Measurements from ENCODE around the gene DNAJA4.

The DNAJA4 gene

GRCh38 chr15:78264304-78265136 is at the start of gene DNAJA4:
TSS of gene DNAJA4 (plus strand) at chr15:78264562. CDS start at chr15:78264764, 202 bp downstream.
- DNase-seq (ENCODE audit: low read depth in 2 of 2): peak; percentile 26 to 33

GRCh38 chr15:78216276-78217104 is 47.9 kb upstream of the DNAJA4 start:
- DNase-seq (ENCODE audit: low read depth in 2 of 2): no peak

DNA sequence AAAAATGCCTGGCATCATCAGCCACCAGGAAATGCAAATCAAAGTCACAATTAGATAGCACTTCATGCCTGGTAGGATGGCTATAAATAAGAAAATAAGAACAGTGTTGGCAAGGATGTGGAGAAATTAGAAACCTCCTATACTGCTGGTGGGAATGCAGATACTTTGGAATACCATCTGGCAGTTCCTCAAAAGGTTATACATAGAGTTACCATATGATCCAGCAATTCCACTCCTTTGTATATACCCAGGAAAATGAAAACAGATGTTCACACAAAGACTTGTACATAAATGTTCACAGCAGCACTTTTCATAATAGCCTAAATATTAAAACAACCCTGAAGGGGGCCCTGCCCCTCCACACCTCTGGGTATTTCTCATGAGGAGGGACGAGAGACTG is 43.6 kb upstream of the DNAJA4 start:
- no peak for DNase-seq (ENCODE audit: low read depth in 2 of 2)

GRCh38 chr15:78222745-78223395 is 41.5 kb upstream of the DNAJA4 start:
- DNase-seq (ENCODE audit: low read depth in 2 of 2): no peak

DNA sequence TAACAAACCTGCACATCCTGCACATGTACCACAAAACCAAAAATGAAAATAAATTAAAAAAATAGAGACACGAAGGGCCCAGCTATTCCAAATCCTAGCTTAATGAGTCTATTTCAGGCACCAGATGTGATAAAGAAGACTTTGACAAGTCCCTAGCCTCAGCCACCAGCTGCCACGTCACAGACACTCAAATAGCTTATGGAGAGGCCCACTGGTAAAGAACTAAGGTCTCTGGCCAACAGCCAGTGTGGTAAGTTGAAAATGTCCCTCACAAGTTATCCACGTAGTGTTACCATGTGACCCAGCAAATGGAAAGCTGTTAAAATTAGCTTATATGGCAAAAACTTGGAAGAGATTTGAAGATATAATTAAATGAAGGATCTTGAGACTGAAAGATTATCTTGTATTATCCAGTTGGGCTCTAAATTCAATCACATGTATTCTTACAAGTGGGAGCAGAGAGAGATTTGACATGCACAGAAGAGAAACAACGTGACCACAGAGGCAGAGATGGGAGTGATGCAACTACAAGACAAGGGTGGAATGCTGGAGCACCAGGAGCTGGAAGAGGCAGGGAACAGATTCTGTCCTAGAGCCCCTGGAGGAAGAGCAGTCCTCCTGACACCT is 40.9 kb upstream of the DNAJA4 start:
- DNase-seq (ENCODE audit: low read depth in 2 of 2): no peak

DNA sequence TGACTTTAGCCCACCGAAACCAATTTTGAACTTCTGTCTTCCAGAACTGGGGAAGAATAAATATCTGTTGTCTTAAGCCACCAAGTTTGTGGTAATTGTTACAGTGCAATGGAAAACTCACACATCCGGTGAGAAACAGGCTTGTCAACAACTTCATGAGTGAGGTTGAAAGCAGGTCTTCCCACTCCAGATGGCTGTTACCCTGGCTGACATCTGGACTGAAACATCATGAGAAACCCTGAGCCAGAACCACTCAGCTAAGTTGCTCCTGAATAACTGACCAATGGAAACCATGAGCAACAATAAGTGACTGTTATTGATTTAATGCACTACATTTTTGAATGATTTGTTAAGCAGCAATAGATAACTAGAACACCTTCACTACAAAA is 40.3 kb upstream of the DNAJA4 start:
- no peak for DNase-seq (ENCODE audit: low read depth in 2 of 2)

DNA sequence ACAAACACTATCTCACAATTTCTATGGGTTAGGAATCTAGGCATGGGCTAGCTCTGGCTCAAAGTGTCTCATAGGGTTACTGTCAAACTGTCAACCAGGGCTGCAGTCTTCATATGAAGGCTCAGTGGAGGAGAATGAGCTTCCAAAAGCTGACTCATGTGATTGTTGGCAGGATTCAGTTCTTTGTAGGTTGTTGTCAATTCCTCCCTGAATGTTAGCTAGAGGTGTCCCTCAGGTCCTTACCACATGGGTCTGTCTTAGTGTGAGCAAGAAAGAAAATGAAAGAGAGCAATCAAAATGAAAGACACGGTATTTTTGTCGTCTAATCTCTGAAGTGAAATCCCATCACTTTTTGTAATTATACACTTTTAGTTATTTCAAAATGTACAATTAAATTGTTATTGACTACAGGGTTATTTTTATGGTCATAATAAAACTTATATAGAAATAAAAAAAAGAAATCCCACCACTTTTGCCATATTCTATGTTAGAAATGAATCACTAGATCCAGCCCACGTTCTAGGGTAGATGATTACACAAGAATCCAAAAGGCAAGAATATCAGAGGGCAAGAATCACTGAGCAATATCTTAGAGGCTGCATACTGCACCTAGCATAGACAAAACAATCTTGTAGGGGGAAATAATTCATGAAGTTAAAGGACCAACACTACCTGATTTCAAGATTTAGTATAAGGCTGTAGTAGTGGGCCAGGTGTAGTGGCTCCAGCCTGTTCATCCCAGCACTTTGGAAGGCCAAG is 38.4 kb upstream of the DNAJA4 start:
- no peak for DNase-seq (ENCODE audit: low read depth in 2 of 2)

DNA sequence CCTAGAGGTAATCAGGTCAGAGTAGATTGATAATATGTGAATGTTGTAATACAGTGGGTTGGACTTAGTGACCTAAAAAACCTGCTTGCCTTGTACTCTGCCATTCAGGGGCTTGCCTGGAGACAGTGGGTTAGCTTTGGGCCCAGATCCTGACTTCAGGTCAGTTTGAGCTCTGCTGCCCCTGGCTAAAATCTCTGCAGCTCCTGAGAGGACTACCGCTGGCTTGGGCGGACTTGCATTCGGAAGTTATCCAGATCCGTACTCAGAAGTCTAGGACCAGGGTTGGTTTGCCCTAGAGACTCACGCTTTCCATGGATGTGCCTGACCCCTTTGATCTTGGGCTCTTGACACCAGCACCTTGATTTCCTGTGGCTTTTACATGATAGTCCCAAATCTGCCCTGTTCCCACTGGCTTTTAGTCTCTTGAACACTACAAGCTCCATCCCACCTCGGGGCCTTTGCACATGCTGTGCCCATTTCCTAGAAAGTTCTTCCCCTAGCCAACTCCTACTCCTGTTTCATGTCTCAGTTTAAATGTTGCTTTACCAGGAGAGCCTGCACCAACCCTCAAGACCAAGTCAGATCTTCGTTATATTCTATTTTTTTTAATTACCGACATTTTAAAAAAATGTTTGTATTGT is 35.9 kb upstream of the DNAJA4 start:
- no peak for DNase-seq (ENCODE audit: low read depth in 2 of 2)

GRCh38 chr15:78229431-78230406 is 34.6 kb upstream of the DNAJA4 start:
- no peak for DNase-seq (ENCODE audit: low read depth in 2 of 2)

DNA sequence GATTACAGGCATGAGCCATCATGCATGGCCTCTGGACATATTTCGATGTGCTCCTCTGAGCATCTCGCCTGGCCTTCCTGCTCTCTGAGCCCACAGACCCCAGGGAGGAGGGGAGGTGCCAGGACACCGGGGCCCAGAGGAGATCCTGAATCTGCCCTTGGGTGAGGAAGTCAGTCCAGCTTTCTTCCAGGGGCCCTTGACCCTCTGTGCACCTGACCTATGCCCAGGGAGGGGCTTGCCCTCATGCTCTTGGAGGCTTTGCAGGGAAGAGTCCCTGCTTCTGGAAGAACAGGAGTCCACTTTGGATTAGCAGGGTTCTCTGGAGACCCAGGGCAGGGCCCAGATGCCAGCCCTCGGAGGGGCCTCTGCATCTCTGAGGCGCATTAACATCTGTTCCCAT is 31.4 kb upstream of the DNAJA4 start:
- DNase-seq (ENCODE audit: low read depth in 2 of 2): no peak

GRCh38 chr15:78233496-78233895 is 30.9 kb upstream of the DNAJA4 start:
- DNase-seq (ENCODE audit: low read depth in 2 of 2): no peak

GRCh38 chr15:78234515-78235040 is 29.8 kb upstream of the DNAJA4 start, which contains the start of gene ACSBG1:
TSS of gene ACSBG1 (minus strand) at chr15:78234565. CDS start at chr15:78234501, 64 bp downstream.
- no peak for DNase-seq (ENCODE audit: low read depth in 2 of 2)

- no peak for DNase-seq (ENCODE audit: low read depth in 2 of 2)
These were observed 27.9 kb upstream of the DNAJA4 start for GRCh38 chr15:78236491-78236890.

GRCh38 chr15:78237146-78237545 is 27.2 kb upstream of the DNAJA4 start:
- no peak for DNase-seq (ENCODE audit: low read depth in 2 of 2)

GRCh38 chr15:78239811-78240210 is 24.6 kb upstream of the DNAJA4 start:
- DNase-seq (ENCODE audit: low read depth in 2 of 2): no peak

GRCh38 chr15:78241017-78241416 is 23.3 kb upstream of the DNAJA4 start:
- DNase-seq (ENCODE audit: low read depth in 2 of 2): peak; percentile 63 to 86

GRCh38 chr15:78242128-78242527 is 22.2 kb upstream of the DNAJA4 start:
- no peak for DNase-seq (ENCODE audit: low read depth in 2 of 2)

DNA sequence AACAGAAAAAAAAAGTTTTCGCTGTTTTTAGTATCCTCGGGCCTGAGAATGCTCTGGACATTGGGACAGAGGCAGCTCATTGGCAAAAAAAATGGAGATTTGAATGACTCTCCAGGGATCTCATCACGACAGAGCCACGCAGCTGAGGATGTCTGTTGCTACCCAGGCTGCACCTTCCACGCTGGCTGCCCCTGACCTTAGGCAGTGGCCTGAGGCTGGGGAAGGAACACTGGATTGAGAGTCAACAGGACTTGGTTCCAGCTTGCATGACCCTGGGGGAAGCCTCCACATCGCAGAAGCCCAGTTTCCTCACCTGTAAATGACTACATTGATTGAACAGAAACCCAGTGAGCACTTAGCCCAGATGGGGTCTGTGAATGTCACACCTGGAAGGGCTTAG is 21.3 kb upstream of the DNAJA4 start:
- no peak for DNase-seq (ENCODE audit: low read depth in 2 of 2)

DNA sequence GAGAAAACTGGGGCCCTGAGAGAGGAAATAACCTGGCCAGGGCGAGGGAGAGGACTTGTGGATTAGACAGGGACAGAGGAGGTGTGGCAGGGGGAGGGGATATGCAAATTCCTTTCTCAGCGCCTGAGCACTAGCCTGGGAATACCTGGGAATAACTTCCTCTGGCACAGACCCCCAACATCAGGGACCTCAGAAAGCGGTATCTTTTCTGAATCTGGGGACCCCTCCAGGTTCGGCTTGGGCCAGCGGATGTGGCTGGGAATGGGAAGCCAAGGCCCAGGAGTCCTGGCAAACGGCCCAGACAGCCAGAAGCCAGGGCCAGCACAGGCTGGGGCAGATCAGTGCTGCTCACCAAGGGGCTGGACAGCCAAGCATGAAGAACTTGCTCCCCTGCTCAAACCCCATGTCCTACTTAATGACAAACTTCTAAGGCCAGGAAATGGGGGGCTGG is 20.8 kb upstream of the DNAJA4 start:
- no peak for DNase-seq (ENCODE audit: low read depth in 2 of 2)

Measured in stimulated activated CD4-positive, alpha-beta T cell treated with anti-CD3 and anti-CD28 coated beads, Interleukin-12 subunit alpha, Interleukin-12 subunit beta, amount 100 ng/mL, for 24 hours (primary cell).